ENCODE measurements around the gene NFIB.

Gene NFIB

DNA sequence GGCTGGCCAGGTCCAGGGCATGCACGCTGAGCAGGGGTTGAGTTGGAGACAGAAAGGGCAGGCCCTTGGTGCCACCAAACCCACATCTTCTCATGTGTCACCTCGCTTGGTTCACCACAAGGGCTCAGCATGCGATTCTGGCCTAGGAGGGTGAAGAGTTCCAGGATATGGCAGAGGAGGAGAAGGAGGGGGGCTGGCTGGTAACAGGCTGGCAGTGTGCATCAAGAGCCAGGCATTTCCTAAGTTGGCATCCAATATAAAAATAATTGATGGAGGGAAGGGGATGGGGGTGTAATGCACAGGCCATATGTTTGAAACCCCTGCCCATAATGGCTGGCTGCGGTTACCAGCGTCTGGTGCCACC, 255.6 kb downstream of the NFIB start:
- DNase-seq: no peak

GRCh38 chr9:14057368-14058324, 256.3 kb downstream of the NFIB start:
- DNase-seq: no peak

GRCh38 chr9:14056316-14056861, 257.6 kb downstream of the NFIB start:
- DNase-seq: no peak

DNA sequence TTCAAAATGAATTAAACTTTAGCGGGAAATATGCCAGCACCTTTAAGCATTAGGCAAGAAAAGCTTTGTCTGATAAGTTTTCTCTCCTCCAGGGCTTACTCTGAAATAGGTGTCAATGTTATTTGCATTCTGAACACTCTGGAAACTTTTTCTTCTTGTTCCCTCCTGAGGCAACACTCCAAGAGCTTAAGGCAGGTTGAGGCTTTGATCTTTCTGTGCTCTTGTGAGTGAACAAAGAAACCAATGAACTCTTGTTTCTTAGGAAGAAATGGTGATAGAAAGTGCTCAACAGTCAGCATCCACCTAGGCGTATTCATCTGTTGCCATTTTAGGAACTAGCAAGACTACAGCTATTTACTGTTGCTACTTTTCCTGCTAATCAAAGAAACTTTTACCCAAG, 259.8 kb downstream of the NFIB start:
- DNase-seq: no peak

DNA sequence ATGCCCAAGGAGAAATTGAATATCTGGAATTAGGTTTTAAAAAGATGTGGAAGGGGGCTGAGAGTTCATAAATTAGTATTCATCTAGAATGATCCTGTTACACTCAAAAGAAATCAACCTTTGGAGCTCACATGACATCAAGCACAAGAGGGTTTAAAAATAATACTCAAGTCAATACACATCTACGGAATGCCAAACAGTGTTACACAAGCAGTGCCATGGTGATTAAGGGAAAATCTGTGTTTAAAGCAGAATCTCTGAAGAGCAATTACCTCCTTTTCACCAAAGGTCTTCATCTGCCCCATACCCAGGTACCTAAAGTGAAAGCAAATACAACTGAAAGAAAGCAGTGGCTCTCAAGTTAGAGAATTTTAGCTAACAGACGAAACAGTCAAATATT, 261.6 kb downstream of the NFIB start:
- DNase-seq: no peak

- DNase-seq: no peak
These were observed 262.5 kb downstream of the NFIB start for GRCh38 chr9:14051419-14051818.

DNA sequence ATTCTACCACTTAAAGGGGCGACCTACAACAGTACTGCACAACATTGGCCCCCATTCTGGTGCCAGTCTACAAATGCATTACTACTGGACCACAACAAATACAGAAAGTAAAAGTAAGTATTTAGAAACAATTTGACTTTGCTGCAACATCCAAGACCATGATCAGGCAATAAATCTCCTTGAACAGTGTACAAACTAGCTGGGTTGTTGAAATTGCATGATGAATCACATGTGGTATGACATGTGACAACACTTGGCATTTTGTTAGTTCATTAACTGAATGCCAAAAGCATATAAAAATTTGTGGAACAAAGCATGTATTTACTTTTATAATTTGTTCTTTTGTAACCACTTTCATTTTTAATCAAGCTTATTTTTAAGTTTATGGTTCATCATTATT, 270.5 kb downstream of the NFIB start:
- DNase-seq: no peak

GRCh38 chr9:14037331-14037730, 276.6 kb downstream of the NFIB start:
- DNase-seq: no peak

GRCh38 chr9:14033067-14033466, 280.9 kb downstream of the NFIB start:
- no peak for DNase-seq

All from NCI-H1436 treated with DMSO at 0.1 percent for 48 hours (cell line).